Neuron (in vitro differentiated cells): ENCODE results near the gene DUSP6.
"Not testable (repeated sequence)": the region's sequence is repeated elsewhere in the genome, so short reads cannot be mapped to it uniquely, and the experiment has no call there.

Source experiments
- H2AFZ ChIP-seq: one replicate; pipeline ENCODE4 v1.6.1; 2013; ENCODE audit warnings: low read depth, mild to moderate bottlenecking, inconsistent platforms, low read length, moderate library complexity
- H3K27me3 ChIP-seq: one replicate; pipeline ENCODE4 v1.6.1; 2013; ENCODE audit warnings: low read length; ENCODE audit not compliant: insufficient read depth
- H3K36me3 ChIP-seq: one replicate; pipeline ENCODE4 v1.6.1; 2013; ENCODE audit warnings: low read length; ENCODE audit not compliant: insufficient read depth
- H3K4me1 ChIP-seq: one replicate; pipeline ENCODE4 v1.6.1; 2013; ENCODE audit warnings: low read length; ENCODE audit not compliant: insufficient read depth
- H3K4me3 ChIP-seq: 2 replicates; pipeline ENCODE4 v1.5.1; 2013; ENCODE audit warnings: mild to moderate bottlenecking, low read length, moderate library complexity
- H3K9me3 ChIP-seq: one replicate; pipeline ENCODE4 v1.6.1; 2013; ENCODE audit warnings: low read length

Gene DUSP6

GRCh38 chr12:89345376-89345775 is 6.9 kb downstream of the DUSP6 start:
- Histone ChIP-seq H3K4me3 (no peak overlapping the region), H3K36me3 (peaks cover 5% of the 10 kb centered on the region), H3K27me3 (no peaks in the 10 kb centered on the region), H3K9me3 (no peaks in the 10 kb centered on the region), H2AFZ (no peak overlapping the region), H3K4me1 (peaks cover 58% of the 10 kb centered on the region)

GRCh38 chr12:89344862-89345202 is 7.5 kb downstream of the DUSP6 start:
- Histone ChIP-seq H3K9me3 (no peaks in the 10 kb centered on the region), H2AFZ (no peak overlapping the region), H3K4me1 (peaks cover 53% of the 10 kb centered on the region), H3K36me3 (peaks cover 5% of the 10 kb centered on the region), H3K27me3 (no peaks in the 10 kb centered on the region), H3K4me3 (no peak overlapping the region)

DNA sequence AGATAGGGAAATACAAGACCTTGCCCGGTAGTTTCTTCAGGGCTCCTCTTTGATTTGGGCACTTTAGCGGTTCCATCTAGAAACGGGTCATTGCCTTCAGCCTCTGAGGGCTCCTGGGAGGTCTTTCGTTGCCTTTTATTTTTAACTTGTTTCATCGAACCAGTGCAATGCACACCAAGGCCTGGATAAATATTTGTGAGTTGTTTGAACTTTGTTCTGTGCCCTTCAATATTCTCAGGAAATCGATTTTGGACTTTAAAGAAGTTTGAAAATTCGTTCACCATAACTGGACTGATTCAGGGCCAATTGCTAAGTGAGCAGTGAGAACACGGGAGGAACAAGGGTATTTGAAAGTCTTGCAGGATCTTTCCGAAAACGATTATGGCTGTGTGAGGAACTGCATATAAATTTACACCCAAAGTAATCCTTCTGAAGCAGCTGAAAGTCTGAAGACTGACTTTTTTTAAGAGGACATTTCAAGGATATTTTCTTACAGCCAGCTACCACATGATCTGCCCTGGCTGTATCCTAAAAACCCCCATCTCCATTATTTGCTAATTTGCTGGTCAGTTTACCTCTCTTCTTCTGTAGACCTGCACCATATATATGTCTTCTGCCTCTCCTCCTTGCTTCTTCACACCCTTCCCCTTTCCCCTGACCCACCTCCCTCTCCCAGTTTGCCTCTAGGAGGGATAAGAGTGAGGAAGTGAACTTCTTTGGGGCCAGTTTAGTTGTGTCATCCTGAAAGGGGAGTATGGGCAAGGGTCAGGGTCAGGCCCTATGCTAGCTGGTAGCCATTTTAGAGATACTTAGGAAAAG is 8.0 kb downstream of the DUSP6 start:
- no peaks in the 10 kb centered on the region for H3K27me3 ChIP-seq
- H2AFZ ChIP-seq: no peak overlapping the region
- H3K36me3 ChIP-seq: peaks cover 5% of the 10 kb centered on the region
- H3K4me3 ChIP-seq: no peak overlapping the region
- peaks cover 48% of the 10 kb centered on the region for H3K4me1 ChIP-seq
- H3K9me3 ChIP-seq: no peaks in the 10 kb centered on the region

DNA sequence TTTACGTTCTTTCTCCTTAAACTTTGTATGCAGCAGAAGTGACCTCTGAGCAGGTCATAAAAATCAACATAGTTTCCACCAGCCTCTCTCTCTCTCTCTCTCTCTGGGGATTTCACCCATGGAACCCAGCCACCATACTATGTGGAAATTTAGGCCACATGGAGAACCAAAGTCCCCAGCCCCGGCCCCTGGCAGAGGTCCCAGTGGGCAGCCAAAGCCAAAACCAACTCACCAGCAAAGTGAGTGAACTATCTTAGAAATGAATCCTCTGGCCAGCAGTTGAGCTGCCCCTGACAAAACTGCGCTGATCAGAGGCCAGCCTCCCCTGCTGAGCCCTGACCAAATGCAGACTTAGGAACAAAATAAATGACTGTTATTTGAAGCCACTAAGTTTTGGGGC is 9.2 kb downstream of the DUSP6 start:
- no peaks in the 10 kb centered on the region for H3K27me3 ChIP-seq
- H3K36me3 ChIP-seq: no peaks in the 10 kb centered on the region
- no peak overlapping the region for H2AFZ ChIP-seq
- no peaks in the 10 kb centered on the region for H3K9me3 ChIP-seq
- peaks cover 36% of the 10 kb centered on the region for H3K4me1 ChIP-seq
- no peak overlapping the region for H3K4me3 ChIP-seq

DNA sequence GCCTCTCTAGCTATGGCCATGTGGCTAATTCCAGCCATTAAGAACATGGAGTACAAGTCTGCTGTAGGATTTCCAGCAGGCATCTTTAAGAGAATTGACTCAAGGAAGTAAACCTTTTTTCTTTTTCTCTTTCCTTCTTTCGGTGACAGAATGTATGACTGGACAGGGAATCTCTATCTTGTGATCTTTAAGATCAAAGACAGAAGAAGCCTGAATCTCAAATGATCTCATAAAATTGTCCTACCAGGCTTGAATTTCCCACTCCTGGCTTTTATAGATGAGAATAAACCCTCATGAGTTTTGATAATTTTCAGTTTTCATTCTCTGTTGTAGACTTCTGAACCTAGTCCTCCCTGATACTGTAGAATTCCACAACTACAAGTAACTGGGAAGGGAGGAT is 11.4 kb downstream of the DUSP6 start:
- Histone ChIP-seq H3K27me3 (no peaks in the 10 kb centered on the region), H2AFZ (no peak overlapping the region), H3K4me1 (peaks cover 14% of the 10 kb centered on the region), H3K36me3 (no peaks in the 10 kb centered on the region), H3K9me3 (no peaks in the 10 kb centered on the region), H3K4me3 (no peak overlapping the region)

DNA sequence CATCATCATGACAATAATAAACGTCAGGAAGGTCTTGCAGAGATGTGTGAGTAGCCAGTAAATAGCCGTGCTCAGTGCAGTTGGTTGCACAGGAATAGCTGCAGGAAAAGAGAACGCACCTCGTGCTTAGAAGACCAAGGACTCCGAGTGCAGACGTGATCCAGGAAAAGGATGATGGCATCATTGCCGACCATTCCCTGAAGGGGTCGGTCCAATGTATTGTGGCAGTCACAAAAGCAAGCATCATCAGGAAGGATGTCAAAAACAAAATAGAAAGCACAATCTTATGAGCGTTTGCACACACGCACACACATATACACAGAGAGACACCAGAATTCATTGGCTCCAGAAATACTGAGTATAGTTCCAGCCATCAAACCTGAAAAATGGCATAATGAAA is 12.8 kb downstream of the DUSP6 start:
- H3K36me3 ChIP-seq: no peaks in the 10 kb centered on the region
- no peak overlapping the region for H2AFZ ChIP-seq
- no peaks in the 10 kb centered on the region for H3K27me3 ChIP-seq
- H3K9me3 ChIP-seq: no peaks in the 10 kb centered on the region
- H3K4me1 ChIP-seq: peaks cover 5% of the 10 kb centered on the region
- no peak overlapping the region for H3K4me3 ChIP-seq

DNA sequence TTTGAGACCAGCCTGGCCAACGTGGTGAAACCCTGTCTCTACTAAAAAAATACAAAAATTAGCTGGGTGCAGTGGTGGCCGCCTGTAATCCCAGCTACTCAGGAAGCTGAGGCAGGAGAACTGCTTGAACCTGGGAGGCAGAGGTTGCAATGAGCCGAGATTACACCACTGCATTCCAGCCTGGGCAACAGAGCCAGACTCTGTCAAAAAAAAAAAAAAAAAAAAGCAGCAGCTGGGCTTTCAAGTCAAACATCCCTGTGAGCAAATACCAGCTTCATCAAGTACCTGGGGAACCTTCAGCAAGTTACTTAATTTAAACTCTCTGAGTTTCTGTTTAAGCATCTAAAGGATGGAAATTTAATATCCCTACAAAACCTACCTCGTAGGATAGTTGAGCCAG is 15.2 kb downstream of the DUSP6 start:
- not testable (repeated sequence) for H2AFZ ChIP-seq, H3K4me3 ChIP-seq, H3K27me3 ChIP-seq, H3K9me3 ChIP-seq, H3K36me3 ChIP-seq, H3K4me1 ChIP-seq

DNA sequence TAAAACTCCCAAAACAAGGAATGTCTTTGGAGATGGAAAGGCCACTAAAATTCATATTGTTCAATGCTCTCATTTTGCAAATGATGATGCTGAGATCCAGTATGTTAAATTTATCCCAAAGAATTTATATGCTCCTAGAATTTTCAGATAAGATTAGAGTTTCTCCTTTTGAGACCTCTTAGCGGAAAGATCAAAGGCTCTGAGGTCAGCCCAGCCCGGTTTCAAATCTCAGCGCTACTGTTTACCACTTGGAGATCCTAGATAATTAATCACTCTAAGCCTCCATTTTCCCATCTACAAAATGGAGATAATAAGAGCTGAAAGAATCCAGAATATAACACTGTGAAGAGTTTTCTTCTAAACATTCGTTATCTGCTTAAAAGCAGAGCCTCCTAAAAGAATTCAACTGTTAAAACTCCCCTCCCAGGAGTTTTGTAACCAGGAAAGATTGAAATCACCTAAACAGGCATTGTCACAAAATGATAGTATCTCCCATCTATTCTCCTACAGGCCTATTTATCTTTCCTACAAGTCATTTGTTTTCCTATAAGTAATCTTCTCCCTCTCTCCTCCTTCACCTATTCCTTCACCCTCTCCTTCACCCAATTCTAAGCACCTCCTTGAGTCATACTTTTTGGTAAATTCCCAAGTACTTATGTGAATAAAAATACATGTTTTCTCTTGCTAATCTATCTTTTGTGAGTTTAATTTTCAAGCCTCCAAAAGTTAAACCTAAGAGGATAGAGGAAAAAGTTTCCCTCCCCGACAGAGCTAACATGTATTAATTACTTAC is 16.7 kb downstream of the DUSP6 start:
- H2AFZ ChIP-seq: no peak overlapping the region
- H3K36me3 ChIP-seq: no peaks in the 10 kb centered on the region
- no peak overlapping the region for H3K4me3 ChIP-seq
- H3K4me1 ChIP-seq: no peaks in the 10 kb centered on the region
- H3K27me3 ChIP-seq: no peaks in the 10 kb centered on the region
- H3K9me3 ChIP-seq: no peaks in the 10 kb centered on the region

- no peak overlapping the region for H3K4me3 ChIP-seq
Observed at GRCh38 chr12:89334548-89335169, 17.6 kb downstream of the DUSP6 start.

DNA sequence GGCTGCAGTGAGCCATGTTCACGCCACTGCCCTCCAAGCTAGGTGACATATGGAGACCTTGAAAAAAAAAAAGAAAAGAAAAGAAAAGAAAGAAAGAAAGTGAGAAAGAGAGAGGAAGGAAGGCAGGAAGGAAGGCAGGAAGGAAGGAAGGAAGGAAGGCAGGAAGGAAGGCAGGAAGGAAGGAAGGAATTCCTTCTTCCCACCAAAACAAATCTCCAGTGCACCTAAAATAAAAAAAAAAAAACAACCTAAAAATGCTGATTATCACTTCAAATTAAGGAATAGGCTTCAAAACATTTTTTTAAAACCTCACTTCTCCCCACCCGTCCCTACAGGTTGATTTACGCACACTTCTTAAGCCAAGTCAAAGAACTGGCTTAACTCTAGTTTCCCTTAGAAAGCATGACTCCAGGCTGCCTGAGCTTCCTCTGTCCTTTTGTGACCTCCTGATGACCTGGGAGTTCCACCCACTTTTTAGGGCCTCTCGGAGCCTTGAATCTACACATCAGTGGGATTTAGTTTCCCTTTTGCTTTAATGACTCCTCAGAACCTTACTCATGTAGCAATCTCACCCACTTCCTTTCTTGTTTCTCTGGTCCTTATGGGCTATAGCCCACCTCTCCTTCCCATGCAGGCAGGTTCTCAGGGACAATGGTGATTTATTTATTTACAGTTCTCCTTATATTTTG is 18.6 kb downstream of the DUSP6 start:
- Histone ChIP-seq H3K4me3 (no peak overlapping the region), H3K27me3 (no peaks in the 10 kb centered on the region), H3K36me3 (no peaks in the 10 kb centered on the region), H3K9me3 (no peaks in the 10 kb centered on the region), H3K4me1 (peaks cover under 1% of the 10 kb centered on the region), H2AFZ (no peak overlapping the region)

More at GRCh38 chr12:89334548-89335169, 17.6 kb downstream of the DUSP6 start:
- H2AFZ ChIP-seq: no peak overlapping the region
- no peaks in the 10 kb centered on the region for H3K36me3 ChIP-seq
- no peaks in the 10 kb centered on the region for H3K4me1 ChIP-seq
- no peaks in the 10 kb centered on the region for H3K27me3 ChIP-seq
- H3K9me3 ChIP-seq: no peaks in the 10 kb centered on the region

- H3K4me3 ChIP-seq: no peak overlapping the region
- no peaks in the 10 kb centered on the region for H3K9me3 ChIP-seq
- H3K4me1 ChIP-seq: peaks cover 46% of the 10 kb centered on the region
- H3K36me3 ChIP-seq: no peaks in the 10 kb centered on the region
- H2AFZ ChIP-seq: no peak overlapping the region
- H3K27me3 ChIP-seq: no peaks in the 10 kb centered on the region
Observed at GRCh38 chr12:89328151-89329030, 23.9 kb downstream of the DUSP6 start.

GRCh38 chr12:89327486-89328094 is 24.7 kb downstream of the DUSP6 start:
- Histone ChIP-seq H3K4me1 (peaks cover 46% of the 10 kb centered on the region), H3K4me3 (no peak overlapping the region), H3K27me3 (no peaks in the 10 kb centered on the region), H2AFZ (no peak overlapping the region), H3K9me3 (no peaks in the 10 kb centered on the region), H3K36me3 (no peaks in the 10 kb centered on the region)
